NCI-H2029 treated with DMSO at 0.1 percent for 48 hours (cell line): ENCODE measurements around the gene GNAT2.

Experiments used
- DNase-seq: peaks from one replicate; lab custom pipeline; 2025; lab: John Stamatoyannopoulos, UW

The GNAT2 gene

DNA sequence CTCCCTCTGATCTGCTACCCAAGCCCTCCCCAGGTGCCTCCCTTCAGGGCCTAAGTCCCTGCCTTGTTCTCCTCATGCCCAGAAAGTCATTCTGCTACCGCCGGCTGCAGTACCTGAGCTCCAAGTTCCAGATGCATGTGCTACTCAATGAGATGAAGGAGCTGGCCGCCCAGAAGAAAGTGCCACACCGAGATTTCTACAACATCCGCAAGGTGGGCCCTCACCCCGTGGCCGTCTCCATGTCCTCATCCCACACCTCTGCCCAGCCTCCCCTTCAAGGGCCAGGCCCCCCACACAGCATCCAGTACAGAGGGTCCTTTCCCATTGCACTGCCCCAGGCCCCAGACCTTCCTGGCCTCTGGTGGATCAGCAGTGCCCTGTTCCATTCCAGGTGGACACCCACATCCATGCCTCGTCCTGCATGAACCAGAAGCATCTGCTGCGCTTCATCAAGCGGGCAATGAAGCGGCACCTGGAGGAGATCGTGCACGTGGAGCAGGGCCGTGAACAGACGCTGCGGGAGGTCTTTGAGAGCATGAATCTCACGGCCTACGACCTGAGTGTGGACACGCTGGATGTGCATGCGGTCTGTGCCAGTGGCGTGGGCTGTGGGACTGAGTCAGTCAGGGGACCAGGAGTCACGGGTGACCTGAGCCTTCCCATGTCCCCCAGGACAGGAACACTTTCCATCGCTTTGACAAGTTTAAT, 8.4 kb upstream of the GNAT2 start:
- DNase-seq: no peak

DNA sequence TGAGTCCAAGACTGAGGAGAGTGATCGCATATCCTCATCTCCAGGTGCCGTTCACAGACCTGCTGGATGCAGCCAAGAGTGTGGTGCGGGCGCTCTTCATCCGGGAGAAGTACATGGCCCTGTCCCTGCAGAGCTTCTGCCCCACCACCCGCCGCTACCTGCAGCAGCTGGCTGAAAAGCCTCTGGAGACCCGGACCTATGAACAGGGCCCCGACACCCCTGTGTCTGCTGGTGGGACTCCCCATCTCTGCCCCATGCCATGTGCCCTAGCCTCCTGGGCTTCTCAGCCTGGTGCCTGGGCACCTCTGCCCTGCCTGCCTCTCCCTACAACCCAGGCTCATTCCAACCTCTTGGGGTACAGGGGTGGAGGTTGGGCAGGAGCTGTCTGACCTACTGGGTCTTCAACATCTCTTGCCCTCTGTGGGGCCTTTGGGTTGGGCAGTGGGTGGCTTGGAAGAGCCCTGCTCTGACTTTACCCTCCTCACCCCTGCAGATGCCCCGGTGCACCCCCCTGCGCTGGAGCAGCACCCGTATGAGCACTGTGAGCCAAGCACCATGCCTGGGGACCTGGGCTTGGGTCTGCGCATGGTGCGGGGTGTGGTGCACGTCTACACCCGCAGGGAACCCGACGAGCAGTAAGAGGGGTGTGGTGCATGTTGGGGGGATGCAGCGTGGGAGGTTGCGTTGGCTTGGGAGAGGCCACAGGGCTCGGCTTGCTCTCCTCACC, 7.4 kb upstream of the GNAT2 start:
- DNase-seq: no peak

DNA sequence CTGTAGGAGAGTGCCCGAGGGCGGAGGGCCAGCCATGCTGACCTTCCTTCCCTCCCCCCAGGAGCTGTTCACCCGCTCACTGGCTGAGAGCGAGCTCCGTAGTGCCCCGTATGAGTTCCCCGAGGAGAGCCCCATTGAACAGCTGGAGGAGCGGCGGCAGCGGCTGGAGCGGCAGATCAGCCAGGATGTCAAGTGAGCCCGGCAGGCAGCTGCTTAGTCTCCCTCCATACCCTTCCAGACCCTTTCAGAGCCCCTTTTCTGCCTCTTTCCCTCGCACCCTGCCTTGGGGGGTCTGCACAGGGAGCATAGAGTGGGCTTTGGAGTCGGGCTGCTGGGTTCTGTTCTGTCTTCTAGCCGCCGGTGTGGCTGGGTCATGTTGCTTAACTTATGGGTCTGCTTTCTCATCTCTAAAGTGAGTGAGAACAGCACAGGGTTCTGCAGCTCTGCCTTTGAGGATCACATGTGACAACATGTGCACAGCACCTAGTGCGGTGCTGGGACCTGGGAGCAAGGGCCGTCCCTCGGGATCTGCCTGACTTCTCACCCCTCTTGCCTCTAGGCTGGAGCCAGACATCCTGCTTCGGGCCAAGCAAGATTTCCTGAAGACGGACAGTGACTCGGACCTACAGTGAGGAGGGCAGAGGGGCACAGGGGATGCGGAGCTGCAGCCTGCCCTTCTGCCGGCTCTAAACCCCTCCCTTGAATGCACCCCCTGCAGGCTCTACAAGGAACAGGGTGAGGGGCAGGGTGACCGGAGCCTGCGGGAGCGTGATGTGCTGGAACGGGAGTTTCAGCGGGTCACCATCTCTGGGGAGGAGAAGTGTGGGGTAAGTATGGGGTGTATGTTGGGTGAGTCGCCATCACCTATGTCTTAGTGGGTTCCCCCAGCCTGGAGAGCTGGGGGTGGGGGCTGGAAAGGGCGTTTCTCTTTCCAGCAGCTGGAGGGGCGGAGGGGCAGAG, 6.5 kb upstream of the GNAT2 start:
- no peak for DNase-seq

DNA sequence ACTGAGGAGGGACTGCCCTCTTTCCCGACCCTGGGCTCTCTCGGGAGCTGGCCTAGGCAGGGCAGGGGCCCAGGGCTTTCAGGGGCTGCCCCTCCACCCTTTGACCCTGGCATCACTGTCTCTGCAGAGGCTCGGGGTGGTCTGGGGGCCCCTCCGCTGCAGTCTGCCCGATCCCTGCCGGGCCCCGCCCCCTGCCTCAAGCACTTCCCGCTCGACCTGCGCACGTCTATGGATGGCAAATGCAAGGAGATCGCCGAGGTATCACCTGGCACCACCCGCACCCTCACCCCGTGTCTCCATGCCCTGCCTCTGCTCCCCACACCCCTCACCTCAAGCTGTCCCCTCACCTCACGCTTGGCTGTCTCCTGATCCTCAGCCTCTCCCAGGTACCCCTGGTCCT, 5.8 kb upstream of the GNAT2 start:
- no peak for DNase-seq

- DNase-seq: no peak
Measured at GRCh38 chr1:109624201-109625010, 5.0 kb upstream of the GNAT2 start.

DNA sequence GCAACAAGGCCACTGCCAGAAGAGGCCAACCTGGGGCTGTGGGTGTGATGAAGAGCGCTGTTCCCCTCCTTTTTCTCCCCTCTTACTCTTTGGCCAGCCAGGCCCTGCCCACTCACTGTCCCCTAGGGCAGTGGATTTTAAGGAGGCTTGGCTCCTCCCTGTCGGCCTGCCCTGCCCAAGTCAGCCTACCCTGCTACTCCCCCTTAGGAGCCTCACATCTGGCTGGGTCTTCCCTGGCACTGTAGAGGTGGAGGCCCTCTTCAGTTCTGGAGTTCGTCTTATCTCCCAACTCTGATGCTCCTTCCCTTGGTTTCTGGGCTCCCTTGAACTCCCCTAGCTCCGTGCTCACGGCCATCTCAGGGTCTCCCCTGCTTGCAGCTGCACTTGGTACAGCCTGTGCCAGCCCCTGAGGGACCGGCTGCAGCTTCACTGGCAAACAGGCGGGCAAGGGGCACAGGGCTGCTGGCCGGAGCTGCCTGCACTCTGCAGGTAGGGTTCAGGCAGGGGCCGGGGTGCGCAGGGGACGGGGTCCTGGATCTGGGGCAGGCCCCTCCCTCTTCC, 4.3 kb upstream of the GNAT2 start:
- DNase-seq: no peak

DNA sequence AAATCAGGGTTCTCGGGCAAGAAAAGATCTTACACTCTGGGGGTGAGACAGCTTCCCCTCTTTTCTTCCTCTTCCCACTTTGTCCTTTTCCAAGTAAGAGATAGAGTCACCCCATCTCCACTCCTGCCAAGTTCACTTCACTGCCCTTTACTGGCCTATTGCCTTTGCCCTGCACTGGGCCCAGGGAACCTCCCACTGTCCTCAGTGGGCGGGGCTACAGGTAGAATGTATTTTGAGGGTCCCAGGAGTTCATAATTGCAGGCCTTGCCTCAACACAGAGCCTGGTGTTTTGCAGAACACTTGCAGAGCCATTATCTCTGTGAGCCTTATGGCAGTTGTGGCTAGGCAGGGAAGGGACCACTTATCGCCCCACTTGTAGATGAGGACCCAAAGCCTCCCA, 3.5 kb upstream of the GNAT2 start:
- DNase-seq: no peak

DNA sequence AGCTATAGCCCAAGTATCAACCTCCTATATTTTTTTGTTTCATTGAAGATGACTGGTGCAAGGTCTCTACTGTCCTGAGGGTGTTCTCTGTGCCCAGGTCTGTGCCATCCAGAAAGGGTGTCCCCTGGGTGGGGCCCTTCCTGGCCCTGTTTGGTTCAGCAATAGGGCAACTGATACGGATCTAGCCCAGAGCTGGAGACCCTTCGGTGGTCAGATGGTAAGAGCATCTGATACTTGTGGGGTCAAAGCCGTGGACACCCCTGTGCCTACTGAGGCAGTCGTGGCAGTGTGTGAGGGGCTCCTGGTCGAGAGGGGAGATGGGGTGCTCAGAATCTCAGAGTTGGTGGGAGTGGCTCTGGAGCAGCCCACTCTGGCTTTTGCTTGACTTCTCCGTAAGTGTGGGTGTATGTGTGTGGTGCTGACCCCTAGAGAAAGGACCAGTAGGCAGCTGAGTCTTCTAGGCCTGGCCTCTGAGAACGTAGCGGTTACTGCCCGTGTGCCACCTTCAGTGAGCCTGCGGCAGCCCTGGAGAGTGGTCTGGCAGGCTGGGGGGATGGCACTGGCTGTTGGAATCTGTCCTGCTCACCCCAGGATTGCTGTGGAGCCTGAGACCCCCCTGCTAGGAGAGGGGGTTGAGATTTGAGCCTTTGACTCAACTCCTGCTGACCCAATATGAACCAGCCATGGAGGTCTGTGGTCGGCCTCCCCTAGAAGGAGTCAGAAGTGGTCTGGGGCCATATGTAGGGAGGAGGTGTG, 2.9 kb upstream of the GNAT2 start:
- DNase-seq: no peak

DNA sequence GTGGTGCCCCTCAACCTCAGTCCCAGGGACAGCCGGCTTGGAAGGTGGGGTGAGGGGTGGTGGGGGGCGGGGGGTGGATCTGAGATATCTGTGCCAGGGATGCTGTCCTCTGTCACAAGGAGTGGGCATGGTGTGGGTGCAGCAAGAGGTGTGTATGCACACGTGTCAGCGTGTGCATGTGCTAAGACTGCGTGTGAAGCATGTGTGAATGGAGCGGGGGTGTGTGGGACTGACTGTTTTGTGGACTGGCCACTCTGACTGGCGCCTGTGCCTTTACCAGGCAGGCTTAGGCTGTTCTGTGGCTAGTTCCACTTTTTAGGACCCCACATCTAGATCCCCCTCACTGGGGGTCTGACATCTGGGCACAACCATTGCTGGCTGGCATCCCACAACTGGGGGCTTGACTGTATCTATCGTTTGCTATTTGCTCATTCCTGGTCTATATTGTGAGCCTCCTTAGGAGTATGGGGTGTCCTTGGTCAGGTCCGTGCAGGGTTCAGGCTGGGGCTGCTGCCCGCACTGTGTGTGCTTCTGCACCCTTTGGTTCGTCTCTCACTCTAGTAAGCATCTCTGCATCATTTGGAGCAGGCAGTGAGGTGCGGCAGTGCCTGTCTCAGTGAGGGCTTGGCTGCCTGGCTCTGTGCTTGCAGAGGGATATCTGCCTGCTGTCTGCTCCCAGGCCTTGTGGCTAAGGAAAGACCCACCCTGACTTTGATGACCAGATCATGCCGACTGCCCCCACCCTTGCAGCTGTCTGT, 2.1 kb upstream of the GNAT2 start:
- DNase-seq: no peak

DNA sequence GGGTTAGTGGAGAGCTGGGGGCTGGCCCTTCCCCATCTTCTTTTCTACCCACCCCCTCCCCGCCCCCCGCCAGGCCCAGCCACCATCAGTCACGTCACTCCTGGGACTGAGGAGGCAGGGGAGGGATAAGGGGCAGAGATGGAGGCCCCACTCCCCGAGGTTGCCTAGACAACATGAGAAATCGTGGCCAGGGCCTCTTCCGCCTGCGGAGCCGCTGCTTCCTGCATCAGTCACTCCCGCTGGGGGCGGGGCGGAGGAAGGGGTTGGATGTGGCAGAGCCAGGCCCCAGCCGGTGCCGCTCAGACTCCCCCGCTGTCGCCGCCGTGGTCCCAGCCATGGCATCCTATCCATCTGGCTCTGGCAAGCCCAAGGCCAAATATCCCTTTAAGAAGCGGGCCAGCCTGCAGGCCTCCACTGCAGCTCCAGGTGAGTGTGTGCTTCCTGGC, 1.4 kb upstream of the GNAT2 start:
- DNase-seq: peak; percentile 9

DNA sequence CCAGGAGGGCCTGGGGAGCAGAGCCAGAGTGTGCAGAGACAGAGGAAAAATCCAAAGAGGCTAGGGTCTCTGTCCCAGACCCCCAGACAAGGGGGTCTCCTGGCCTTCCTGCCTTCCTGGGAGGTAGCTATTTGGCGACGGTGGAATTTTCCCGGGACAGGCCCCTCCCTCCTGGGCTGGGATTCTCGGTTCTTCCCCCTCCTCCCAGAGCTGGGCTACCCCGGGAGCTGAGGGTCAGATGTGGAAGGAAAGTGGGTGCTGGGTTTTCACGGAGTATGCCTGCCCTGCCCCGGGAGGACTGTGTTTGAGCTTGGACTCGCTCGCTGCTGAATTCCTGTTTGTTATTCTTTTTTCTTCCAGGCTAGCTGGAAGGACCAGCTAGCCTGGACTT, 980 bp upstream of the GNAT2 start:
- DNase-seq: no peak

GRCh38 chr1:109618661-109619575, 498 bp downstream of the GNAT2 start:
- DNase-seq: no peak

- DNase-seq: no peak
Measured at GRCh38 chr1:109617291-109617801, 2.1 kb downstream of the GNAT2 start.

GRCh38 chr1:109616391-109616790, 3.0 kb downstream of the GNAT2 start:
- DNase-seq: no peak

DNA sequence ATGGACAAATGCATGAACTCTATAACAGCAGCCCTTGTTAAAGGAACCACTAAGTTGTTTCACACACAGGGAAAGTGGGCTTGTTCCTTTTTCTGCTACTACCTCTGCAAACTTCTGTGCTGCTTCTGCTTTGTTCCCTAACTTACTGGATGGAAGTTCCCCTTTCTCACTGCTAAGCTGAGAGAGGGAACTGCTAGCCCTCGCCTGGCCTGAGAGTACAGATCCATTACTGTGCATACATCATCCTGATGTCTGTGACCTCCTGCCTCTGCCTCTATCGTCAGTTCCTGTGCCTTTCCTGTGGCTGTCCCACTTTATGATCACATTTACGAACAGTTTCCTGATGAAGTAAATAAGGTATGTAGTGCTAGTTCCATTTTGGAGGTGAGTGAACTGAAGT, 3.5 kb downstream of the GNAT2 start:
- no peak for DNase-seq

DNA sequence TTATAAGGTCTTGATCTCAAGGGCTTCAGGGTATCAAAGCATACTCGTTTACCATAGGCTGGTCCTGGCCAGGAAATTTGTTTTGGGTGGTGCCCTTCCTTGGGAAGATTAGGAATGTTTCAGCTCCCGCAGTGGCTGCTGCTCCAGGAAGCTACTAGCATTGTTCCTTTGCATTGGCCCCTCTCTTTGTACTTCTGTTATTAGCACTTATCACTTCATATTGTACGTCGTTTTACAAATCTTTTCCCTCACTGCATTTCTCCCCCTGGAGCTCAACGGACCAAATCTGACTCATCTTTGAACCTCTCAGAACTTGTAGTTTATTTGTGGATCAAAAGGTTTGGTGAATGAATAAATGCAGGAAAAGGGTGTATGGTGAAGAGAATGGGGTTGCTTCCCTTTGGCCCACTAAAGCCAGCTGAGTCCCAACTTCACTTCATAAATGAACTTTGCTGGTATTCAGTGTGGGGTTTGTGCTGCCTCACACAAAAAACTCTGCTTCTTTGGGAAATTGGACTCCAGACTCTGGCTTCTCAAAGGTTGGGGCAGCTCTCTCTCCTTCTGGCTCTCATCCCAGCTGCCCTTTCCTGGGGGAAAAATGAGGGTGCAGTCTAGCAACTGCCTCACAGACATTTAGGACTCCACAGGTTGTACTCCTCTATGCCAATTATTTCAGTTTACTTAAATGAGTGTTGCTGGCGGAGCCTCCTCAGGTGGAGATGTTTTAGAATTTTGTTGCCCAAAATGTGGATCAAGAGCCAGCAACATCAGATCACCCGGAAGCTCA, 5.9 kb downstream of the GNAT2 start:
- no peak for DNase-seq

DNA sequence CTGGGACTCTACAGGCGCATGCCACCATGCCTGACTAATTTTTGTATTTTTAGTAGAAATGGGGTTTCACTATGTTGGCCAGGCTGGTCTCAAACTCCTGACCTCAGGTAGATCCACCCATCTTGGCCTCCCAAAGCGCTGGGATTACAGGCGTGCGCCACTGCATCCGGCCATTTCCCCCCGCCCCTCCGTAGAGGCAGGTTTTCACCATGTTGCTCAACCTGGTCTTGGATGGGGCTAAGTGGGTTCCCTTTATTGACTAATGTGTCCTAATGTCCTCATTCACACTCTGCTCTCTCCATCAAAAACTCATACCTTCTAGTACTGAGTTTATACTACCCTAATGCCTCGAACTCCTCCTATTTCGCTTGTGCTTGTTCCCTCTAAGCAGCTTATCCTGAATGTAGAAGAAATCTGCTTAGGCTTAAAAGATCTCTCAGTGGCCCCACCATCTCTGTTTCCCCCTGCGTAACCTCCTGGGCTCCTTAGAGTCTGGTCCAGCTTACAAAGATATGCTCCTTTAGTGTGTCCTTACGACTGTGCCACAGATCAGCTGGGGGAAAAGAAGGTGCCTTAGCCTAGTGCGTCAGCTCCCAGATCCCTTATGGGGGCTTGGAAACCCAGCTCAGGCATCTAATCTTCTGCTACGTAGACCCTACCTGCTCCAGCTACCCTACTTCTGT, 8.0 kb downstream of the GNAT2 start:
- DNase-seq: no peak
